Caco-2 (cell line): ENCODE results near the gene CYB561D1. TPM values are rescaled to one million over a fixed set of nuclear protein-coding genes. Genes with fewer than 3 reads are reported as not detected.

Experiments
- BruUV-seq: library from RNA; stranded (reverse); fragments of 400-500 nt; replicated peaks from 2 replicates; lab custom pipeline; 2021; lab: Mats Ljungman, UMichigan
- CTCF ChIA-PET: fragments of 300-600 bp; sonication (Branson Sonifier 250); formaldehyde crosslinking; loops from one replicate; lab custom pipeline; 2022; ENCODE audit warnings: antibody characterized with exemption; lab: Charles Lee
- POLR2A ChIA-PET: fragments of 300-600 bp; sonication (Branson Sonifier 250); formaldehyde crosslinking; loops from one replicate; lab custom pipeline; 2022; ENCODE audit warnings: antibody characterized with exemption; lab: Charles Lee
- DNase-seq, 2 experiments: peaks; one replicate each; pipeline versions ENCODE4 v3.0.0 to v3.0.0-alpha.2; 2020 to 2022
- H3K27me3 ChIP-seq: replicated peaks from 2 replicates; pipeline ENCODE4 v1.6.0; 2011; ENCODE audit warnings: low read length; ENCODE audit not compliant: control insufficient read depth, insufficient read depth
- H3K36me3 ChIP-seq: 2 replicates; pipeline ENCODE4 v1.5.1; 2011; ENCODE audit warnings: low read length; ENCODE audit not compliant: control insufficient read depth, insufficient read depth
- H3K4me1 ChIP-seq: fragments of 250-450 bp; sonication (Bioruptor Pico); 2 replicates; pipeline ENCODE4 v1.5.1; 2020; ENCODE audit warnings: mild to moderate bottlenecking
- H3K4me3 ChIP-seq: 2 replicates; pipeline ENCODE4 v1.5.1; 2011; ENCODE audit warnings: low read depth, mild to moderate bottlenecking, control low read depth, low read length
- H3K9me3 ChIP-seq: fragments of 250-450 bp; sonication (Bioruptor Pico); 2 replicates; pipeline ENCODE4 v1.5.1; 2020; ENCODE audit warnings: mild to moderate bottlenecking, moderate library complexity
- H3K27ac Mint-ChIP-seq: one replicate; pipeline ENCODE4 v1.8.0; 2022; ENCODE audit warnings: mixed read lengths; ENCODE audit not compliant: unreplicated experiment
- H3K27me3 Mint-ChIP-seq: one replicate; pipeline ENCODE4 v1.8.0; 2022; ENCODE audit warnings: mixed read lengths; ENCODE audit not compliant: insufficient read depth, unreplicated experiment
- H3K36me3 Mint-ChIP-seq: one replicate; pipeline ENCODE4 v1.8.0; 2022; ENCODE audit warnings: mild to moderate bottlenecking, mixed read lengths; ENCODE audit not compliant: insufficient read depth, unreplicated experiment
- H3K4me1 Mint-ChIP-seq: one replicate; pipeline ENCODE4 v1.8.0; 2022; ENCODE audit warnings: low read depth, mixed read lengths; ENCODE audit not compliant: unreplicated experiment
- H3K4me3 Mint-ChIP-seq: one replicate; pipeline ENCODE4 v1.8.0; 2022; ENCODE audit warnings: mild to moderate bottlenecking, moderate library complexity, mixed read lengths; ENCODE audit not compliant: unreplicated experiment
- H3K9me3 Mint-ChIP-seq: one replicate; pipeline ENCODE4 v1.8.0; 2022; ENCODE audit warnings: mixed read lengths; ENCODE audit not compliant: unreplicated experiment
- intact Hi-C: fragments of 100-400 bp; cut with micrococcal nuclease; formaldehyde crosslinking; loops from one replicate; pipeline ENCODE4 v1.10.0; 2022; ENCODE audit not compliant: unreplicated experiment
- total RNA-seq: library from RNA; stranded (reverse); gene quantifications from 2 replicates; pipeline ENCODE4 v1.2.3, GENCODE V29; 2022
- TF ChIP-seq, protein P1 (sequence below), 2 experiments: fragments of 200-600 bp in 1 of 2; IDR thresholded peaks; 1 replicate in 1 of 2; 2 replicates in 1 of 2; pipeline versions ENCODE4 v1.5.1 to v1.8.0; 2011 to 2022; ENCODE audit warnings: antibody characterized with exemption in 1 of 2, control low read depth in 1 of 2, inconsistent platforms in 1 of 2, low read depth in 1 of 2, low read length in 1 of 2, mild to moderate bottlenecking in 1 of 2, moderate library complexity in 1 of 2; ENCODE audit not compliant: insufficient read depth in 1 of 2, severe bottlenecking in 1 of 2, unreplicated experiment in 1 of 2

The CYB561D1 gene
- total RNA-seq, 1 experiment from 2014 or later: 7.3 TPM

DNA sequence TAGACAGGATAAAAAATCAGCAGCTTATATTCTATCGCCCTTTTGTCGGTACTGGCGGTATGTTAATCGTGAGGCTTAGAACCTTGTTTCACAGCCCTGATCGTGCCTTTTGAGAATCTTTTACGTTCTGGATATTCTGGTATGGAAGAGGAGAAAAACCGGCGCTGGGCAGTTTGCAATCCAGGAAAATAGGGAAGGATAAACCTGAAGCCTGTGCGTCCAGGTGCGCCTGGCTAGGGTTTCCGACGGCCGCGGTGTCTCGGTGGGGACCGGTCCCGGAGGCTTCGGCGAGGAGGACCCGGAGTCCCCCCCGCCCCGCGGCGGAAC, 27.8 kb upstream of the CYB561D1 start:
- H3K4me3 Mint-ChIP-seq: peak overlapping the region; percentile 64

DNA sequence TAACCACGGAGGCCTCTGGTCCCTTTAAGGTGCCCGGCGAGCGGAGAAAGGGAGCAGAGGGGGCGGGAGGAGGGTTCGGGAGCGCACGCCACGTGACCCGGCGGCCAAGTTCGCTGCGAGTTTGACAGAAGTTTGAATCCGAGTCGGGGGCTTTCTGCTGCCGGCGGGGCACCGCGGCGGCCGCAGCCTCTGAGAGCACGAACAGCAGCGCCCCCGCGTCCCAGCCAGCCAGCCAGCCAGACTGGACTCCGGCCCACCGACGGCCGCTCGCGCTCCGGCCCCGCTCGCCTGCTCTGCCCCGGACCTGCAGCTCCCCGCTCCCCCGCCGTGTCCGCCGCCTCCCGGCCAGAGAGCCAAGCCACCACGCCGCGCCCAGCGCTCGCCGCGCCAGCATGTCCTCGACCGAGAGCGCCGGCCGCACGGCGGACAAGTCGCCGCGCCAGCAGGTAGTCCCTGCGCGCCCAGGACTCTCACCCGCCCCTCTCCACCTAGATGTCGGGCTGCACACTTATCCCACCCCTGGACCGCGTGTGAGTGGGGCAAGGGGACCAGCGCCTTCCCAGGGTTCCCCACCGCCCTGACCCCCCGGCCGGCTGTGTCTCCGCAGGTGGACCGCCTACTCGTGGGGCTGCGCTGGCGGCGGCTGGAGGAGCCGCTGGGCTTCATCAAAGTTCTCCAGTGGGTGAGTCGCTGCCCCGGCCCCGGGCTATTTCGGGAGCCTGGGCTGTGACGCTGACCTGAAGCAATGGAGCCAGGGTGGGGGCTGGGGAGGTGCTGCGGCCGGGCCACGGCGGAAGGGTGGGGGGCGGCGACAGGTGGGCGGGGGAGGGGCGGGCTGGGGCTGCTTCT, 27.2 kb upstream of the CYB561D1 start, which contains the start of gene SYPL2:
SYPL2 (plus strand) TSS at position 95 of the 849 bp plus-strand sequence; CDS start at position 393, 298 bp downstream.
- H3K4me1 ChIP-seq: no peaks in the 10 kb centered on the region
- TF ChIP-seq, protein P1, sequence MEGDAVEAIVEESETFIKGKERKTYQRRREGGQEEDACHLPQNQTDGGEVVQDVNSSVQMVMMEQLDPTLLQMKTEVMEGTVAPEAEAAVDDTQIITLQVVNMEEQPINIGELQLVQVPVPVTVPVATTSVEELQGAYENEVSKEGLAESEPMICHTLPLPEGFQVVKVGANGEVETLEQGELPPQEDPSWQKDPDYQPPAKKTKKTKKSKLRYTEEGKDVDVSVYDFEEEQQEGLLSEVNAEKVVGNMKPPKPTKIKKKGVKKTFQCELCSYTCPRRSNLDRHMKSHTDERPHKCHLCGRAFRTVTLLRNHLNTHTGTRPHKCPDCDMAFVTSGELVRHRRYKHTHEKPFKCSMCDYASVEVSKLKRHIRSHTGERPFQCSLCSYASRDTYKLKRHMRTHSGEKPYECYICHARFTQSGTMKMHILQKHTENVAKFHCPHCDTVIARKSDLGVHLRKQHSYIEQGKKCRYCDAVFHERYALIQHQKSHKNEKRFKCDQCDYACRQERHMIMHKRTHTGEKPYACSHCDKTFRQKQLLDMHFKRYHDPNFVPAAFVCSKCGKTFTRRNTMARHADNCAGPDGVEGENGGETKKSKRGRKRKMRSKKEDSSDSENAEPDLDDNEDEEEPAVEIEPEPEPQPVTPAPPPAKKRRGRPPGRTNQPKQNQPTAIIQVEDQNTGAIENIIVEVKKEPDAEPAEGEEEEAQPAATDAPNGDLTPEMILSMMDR (IDR thresholded peaks at IDR 0.05; ENCODE audit: insufficient read depth in 1 of 2, low read depth in 1 of 2, low read length in 1 of 2, severe bottlenecking in 1 of 2, unreplicated experiment in 1 of 2): no peak
- peak in 1 of 2 experiments; percentile 43 for DNase-seq
- Mint-ChIP-seq H3K4me1 (peaks cover 10% of the 10 kb centered on the region), H3K4me3 (peak within 1 kb of the TSS; percentile 64), H3K27ac (no peak within 1 kb of the TSS), H3K27me3 (peaks cover 18% of the 10 kb centered on the region), H3K36me3 (no peaks in the 10 kb centered on the region), H3K9me3 (no peaks in the 10 kb centered on the region)
- no peaks in the 10 kb centered on the region for H3K36me3 ChIP-seq
- ChIA-PET POLR2A (no interaction called here), CTCF (no interaction called here)
- intact Hi-C loops: no loop called here
- no TSS peak for BruUV-seq
- H3K27me3 ChIP-seq: no peaks in the 10 kb centered on the region; the same call in 1 of the 2 replicates
- H3K9me3 ChIP-seq: no peaks in the 10 kb centered on the region
- peak within 1 kb of the TSS; percentile 47 for H3K4me3 ChIP-seq

More for the DNA sequence above, 27.8 kb upstream of the CYB561D1 start:
- POLR2A ChIA-PET: no interaction called here
- Mint-ChIP-seq H3K36me3 (no peaks in the 10 kb centered on the region), H3K4me1 (peaks cover 10% of the 10 kb centered on the region), H3K9me3 (no peaks in the 10 kb centered on the region), H3K27me3 (peaks cover 18% of the 10 kb centered on the region), H3K27ac (no peak overlapping the region)
- BruUV-seq: no TSS peak
- TF ChIP-seq, protein P1 (IDR thresholded peaks at IDR 0.05; ENCODE audit: insufficient read depth in 1 of 2, low read depth in 1 of 2, low read length in 1 of 2, severe bottlenecking in 1 of 2, unreplicated experiment in 1 of 2): no peak
- H3K4me3 ChIP-seq: peak overlapping the region; percentile 47
- no peaks in the 10 kb centered on the region for H3K36me3 ChIP-seq
- CTCF ChIA-PET: no interaction called here
- H3K9me3 ChIP-seq: no peaks in the 10 kb centered on the region
- no peaks in the 10 kb centered on the region; the same call in 1 of the 2 replicates for H3K27me3 ChIP-seq
- DNase-seq: no peak
- intact Hi-C loops: no loop called here
- no peaks in the 10 kb centered on the region for H3K4me1 ChIP-seq

DNA sequence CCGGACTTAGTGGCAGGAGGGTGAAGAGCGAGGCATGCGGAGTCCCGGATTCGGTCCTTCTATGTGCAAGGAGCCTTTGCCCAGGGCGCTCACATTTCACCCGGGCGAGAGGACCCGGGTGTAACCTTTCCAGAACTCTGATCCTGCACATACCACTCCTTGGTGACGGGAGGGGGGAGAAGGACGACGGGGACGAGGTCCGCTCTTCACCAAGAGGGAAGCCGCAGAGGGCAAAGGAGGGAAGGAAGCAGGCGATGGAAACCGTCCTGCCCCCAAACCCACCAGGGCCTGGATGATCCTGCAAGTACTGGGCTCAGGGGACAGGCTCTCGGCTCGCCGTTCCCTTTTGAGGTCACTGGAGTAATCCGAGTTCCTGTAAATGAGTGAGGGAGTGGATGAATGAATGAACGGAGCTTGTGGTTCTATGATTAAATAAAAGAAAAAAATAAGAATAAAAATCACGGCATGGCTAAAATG, 26.6 kb upstream of the CYB561D1 start:
- no peak overlapping the region for H3K4me3 ChIP-seq
- intact Hi-C loops: no loop called here
- Mint-ChIP-seq H3K9me3 (no peaks in the 10 kb centered on the region), H3K4me3 (peak overlapping the region; percentile 22), H3K27ac (no peak overlapping the region), H3K36me3 (no peaks in the 10 kb centered on the region), H3K27me3 (peaks cover 13% of the 10 kb centered on the region), H3K4me1 (peaks cover 10% of the 10 kb centered on the region)
- H3K27me3 ChIP-seq: no peaks in the 10 kb centered on the region; the same call in 1 of the 2 replicates
- no peaks in the 10 kb centered on the region for H3K4me1 ChIP-seq
- TF ChIP-seq, protein P1 (IDR thresholded peaks at IDR 0.05; ENCODE audit: insufficient read depth in 1 of 2, low read depth in 1 of 2, low read length in 1 of 2, severe bottlenecking in 1 of 2, unreplicated experiment in 1 of 2): no peak
- no TSS peak for BruUV-seq
- no peaks in the 10 kb centered on the region for H3K9me3 ChIP-seq
- H3K36me3 ChIP-seq: no peaks in the 10 kb centered on the region
- CTCF ChIA-PET: no interaction called here
- POLR2A ChIA-PET: no interaction called here
- DNase-seq: no peak
